ENCODE data around the gene HUWE1.
"Not testable (repeated sequence)": the region's sequence is repeated elsewhere in the genome, so short reads cannot be mapped to it uniquely, and the experiment has no call there.

Gene HUWE1, protein sequence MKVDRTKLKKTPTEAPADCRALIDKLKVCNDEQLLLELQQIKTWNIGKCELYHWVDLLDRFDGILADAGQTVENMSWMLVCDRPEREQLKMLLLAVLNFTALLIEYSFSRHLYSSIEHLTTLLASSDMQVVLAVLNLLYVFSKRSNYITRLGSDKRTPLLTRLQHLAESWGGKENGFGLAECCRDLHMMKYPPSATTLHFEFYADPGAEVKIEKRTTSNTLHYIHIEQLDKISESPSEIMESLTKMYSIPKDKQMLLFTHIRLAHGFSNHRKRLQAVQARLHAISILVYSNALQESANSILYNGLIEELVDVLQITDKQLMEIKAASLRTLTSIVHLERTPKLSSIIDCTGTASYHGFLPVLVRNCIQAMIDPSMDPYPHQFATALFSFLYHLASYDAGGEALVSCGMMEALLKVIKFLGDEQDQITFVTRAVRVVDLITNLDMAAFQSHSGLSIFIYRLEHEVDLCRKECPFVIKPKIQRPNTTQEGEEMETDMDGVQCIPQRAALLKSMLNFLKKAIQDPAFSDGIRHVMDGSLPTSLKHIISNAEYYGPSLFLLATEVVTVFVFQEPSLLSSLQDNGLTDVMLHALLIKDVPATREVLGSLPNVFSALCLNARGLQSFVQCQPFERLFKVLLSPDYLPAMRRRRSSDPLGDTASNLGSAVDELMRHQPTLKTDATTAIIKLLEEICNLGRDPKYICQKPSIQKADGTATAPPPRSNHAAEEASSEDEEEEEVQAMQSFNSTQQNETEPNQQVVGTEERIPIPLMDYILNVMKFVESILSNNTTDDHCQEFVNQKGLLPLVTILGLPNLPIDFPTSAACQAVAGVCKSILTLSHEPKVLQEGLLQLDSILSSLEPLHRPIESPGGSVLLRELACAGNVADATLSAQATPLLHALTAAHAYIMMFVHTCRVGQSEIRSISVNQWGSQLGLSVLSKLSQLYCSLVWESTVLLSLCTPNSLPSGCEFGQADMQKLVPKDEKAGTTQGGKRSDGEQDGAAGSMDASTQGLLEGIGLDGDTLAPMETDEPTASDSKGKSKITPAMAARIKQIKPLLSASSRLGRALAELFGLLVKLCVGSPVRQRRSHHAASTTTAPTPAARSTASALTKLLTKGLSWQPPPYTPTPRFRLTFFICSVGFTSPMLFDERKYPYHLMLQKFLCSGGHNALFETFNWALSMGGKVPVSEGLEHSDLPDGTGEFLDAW (N-terminal part only)

GRCh38 chrX:53686151-53686885 lies at the start of gene HUWE1:
Gene HUWE1 (minus strand): TSS chrX:53686719. CDS start chrX:53654107, 32,612 bp downstream.
- DNase-seq (ENCODE audit: low read depth): peak; percentile 60

DNA sequence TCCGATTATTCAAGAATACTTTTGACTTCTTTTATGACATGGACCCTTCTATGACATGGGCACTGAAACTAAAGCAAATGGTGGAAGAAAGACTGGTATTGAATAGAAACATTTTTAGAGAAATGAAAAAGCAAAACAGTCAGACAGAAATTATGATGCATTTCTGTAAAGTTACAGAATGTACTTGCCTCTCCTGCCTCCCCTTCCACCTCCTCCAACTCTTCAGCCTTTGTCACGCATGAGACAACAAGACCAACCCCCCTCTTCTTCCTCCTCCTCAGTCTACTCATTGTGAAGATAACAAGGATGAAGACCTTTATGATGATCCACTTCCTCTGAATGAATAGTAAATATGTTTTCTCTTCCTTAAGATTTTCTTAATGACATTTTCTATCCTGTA lies 46.3 kb upstream of the HUWE1 start:
- DNase-seq (ENCODE audit: low read depth): no peak

- peak; percentile 12 for DNase-seq (ENCODE audit: low read depth)
Measured at GRCh38 chrX:53729751-53730150, 43.2 kb upstream of the HUWE1 start.

DNA sequence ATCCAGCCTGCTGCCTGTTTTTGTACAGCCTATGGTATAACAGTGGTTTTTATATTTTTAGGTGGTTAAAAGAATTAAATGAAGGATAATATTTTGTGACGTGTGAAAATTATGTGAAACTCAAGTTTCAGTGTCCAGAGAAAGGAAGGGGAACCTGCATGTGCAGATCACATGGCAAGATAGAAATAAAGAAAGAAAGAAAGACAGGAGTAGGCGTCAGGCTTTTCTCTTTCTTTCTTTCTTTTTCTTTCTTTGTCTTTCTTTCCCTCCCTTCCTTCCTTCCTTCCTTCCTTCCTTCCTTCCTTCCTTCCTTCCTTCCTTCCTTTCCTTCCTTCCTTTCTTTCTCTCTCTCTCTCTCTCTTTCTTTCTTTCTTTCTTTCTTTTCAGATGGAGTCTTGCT lies 42.0 kb upstream of the HUWE1 start:
- no peak for DNase-seq (ENCODE audit: low read depth)

GRCh38 chrX:53724872-53725271 lies 38.4 kb upstream of the HUWE1 start:
- DNase-seq (ENCODE audit: low read depth): no peak

- no peak for DNase-seq (ENCODE audit: low read depth)
Measured at GRCh38 chrX:53723381-53723780, 36.9 kb upstream of the HUWE1 start.

- not testable (repeated sequence) for DNase-seq (ENCODE audit: low read depth)
Measured at GRCh38 chrX:53721610-53722009, 35.1 kb upstream of the HUWE1 start.

DNA sequence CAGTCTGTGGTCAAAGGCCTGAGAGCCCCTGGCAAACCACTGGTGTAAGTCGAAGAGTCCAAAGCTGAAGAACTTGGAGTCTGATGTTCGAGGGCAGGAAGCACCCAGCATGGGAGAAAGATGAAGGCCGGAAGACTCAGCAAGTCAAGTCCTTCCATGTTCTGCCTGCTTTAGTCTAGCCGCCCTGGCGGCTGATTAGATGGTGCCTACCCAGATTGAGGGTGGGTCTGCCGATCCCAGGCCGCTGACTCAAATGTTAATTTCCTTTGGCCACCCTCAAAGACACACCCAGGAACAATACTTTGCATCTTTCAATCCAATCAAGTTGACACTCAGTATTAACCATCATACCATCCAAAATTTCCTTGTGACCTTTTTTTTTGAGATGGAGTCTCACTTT lies 33.1 kb upstream of the HUWE1 start:
- not testable (repeated sequence) for DNase-seq (ENCODE audit: low read depth)

DNA sequence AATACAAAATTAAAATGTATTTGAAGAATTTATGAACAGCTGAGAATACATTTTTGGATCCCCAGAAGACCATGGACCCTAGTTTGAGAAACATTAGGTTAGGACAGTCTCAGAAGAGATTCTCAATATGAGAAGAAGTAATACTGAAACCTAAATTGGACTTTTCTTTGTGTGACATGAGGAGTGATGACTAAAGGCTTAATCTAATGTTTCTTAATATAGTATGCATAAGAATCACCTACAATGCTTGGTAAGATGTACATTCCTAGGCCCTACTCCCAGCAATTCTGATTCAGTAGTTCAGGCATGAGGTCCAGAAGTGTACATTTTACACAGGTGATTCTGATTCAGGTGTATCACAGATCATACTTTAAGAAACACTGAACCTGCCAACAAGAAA lies 31.6 kb upstream of the HUWE1 start:
- DNase-seq (ENCODE audit: low read depth): no peak

DNA sequence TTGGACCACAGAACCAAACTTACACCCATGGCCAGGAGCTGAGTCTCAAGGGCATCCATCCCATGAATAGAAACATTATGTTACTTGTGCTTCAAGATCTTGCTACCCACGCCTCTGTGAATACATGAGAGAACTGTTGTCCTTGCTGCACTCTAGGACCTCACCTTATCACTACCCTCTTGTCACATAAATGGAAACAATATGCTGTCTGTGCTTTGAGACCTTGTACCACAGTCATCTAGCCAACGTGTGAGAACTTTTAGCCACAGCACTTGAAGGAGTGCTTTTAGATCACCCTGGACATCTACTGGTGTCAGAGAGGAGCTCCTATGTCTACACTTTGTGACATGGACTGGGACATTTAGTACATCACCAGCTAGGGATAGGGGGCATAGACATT lies 30.7 kb upstream of the HUWE1 start:
- DNase-seq (ENCODE audit: low read depth): no peak

- no peak for DNase-seq (ENCODE audit: low read depth)
Measured at GRCh38 chrX:53716328-53717088, 30.0 kb upstream of the HUWE1 start.

GRCh38 chrX:53715346-53715924 lies 28.9 kb upstream of the HUWE1 start:
- no peak for DNase-seq (ENCODE audit: low read depth)

DNA sequence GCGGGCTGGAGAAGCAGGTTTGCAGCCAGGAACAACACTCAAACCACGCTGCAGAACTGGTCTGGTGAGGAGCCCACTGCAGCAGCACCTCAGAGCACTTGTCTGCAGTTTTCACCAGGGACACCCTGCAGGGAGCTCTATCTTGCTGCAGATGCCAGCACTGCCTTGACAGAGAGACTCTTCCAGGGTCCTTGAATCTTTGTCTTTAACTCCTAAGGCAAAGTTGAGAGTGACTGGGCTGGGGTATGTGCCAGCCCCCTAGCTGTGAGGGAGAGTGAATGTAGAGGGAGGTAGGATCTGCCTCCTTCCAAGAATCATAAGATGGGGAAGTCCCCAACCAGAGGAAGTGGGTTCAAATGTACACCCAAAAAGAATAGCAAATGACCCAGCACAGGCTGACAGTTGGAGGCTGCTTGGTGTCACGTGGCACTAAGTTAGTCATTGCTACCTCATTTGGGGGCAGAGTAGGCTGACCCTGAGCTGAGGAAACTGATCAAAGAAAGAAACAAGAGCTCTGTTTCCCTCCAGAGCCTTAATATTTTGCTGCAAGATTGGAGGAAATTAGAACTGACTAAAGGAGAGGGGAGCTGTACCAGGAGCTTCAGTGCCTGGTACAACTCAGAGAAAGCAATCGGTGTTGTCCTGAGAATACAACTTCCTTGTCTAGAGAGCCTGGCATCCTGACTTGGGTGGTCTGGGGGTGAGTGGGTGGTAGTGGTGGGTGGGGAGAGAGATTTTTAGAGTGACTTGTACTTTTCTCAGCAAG lies 28.2 kb upstream of the HUWE1 start:
- peak; percentile 28 for DNase-seq (ENCODE audit: low read depth)

DNA sequence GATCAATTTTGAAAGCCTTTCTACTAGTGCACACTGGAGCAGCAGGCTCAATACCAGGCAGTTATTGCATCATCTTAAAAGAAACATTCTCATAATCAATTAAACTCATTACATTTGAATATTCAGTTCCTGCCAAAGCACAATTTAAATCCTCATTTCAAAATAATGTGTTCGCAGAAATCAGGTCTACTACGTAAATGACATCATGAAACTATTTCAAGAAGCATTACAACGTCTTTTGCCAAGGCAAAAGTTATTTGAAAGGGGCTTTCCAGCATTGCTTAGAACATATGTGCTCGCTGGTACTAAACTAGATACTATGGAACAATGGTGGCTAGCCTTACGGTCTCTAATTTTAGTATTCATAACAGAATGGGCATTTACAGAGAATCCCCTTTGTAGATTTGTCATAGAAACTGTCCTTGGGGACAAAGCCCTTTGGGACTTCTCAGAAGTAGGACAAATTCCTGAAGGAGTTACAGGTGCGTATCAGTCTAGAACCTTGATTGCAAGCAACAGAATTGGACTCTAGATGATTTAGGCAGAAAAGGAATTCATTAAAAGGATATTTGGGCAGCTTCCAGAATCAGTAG lies 27.6 kb upstream of the HUWE1 start:
- DNase-seq (ENCODE audit: low read depth): no peak

GRCh38 chrX:53711436-53711835 lies 24.9 kb upstream of the HUWE1 start:
- DNase-seq (ENCODE audit: low read depth): no peak

GRCh38 chrX:53704854-53705253 lies 18.3 kb upstream of the HUWE1 start:
- no peak for DNase-seq (ENCODE audit: low read depth)

- DNase-seq (ENCODE audit: low read depth): no peak
Measured at GRCh38 chrX:53704294-53704693, 17.8 kb upstream of the HUWE1 start.

DNA sequence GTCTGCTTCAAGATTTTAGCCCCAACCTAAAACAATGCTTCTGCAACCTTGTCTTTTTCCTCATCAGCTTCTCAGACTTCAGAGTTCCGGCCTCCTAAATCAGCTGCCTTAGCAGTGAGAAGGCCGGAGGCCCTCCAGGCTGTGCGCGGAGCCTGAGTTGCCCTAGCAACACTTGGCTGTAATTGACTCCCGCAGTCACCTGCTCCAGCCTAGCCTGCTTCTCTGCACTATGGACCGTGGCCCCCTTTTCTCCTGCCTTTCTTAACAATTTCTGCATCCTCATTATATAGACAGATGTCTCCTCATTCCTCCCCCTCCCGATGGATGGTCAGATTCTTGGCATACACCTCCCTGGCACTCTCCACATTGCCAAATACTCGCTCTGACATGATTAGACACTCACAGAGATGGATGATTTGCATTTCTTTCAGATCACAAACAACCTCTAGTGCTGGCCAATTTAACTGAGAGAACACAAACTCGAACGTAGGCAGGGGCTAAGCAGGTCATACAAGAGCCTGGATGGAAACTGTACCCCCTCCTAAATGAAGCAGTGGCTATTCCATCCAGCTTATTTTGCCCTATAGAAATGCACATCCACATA lies 9.5 kb upstream of the HUWE1 start:
- no peak for DNase-seq (ENCODE audit: low read depth)

- DNase-seq (ENCODE audit: low read depth): no peak
Measured at GRCh38 chrX:53694642-53695041, 8.1 kb upstream of the HUWE1 start.
